Measurements from ENCODE around the gene TEX22.

TEX22 gene

DNA sequence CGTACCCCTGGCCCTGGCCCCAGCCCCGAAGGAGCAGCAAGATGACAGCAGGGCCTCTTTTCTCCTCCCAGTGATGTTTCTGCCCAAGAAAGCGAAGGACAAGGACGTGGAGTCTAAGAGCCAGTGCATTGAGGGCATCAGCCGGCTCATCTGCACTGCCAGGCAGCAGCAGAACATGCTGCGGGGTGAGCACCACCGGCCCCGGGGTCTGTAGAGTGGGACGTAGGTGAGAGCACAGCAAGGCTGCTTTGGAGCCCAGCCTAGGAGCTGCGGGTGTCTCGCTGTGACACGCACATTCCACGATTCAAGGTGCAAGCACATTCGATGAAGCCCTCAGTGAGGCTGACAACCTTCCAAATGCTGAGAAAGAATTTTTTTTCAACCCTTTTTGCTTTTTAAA lies 5.2 kb upstream of the TEX22 start:
- TF ChIP-seq, protein P1, sequence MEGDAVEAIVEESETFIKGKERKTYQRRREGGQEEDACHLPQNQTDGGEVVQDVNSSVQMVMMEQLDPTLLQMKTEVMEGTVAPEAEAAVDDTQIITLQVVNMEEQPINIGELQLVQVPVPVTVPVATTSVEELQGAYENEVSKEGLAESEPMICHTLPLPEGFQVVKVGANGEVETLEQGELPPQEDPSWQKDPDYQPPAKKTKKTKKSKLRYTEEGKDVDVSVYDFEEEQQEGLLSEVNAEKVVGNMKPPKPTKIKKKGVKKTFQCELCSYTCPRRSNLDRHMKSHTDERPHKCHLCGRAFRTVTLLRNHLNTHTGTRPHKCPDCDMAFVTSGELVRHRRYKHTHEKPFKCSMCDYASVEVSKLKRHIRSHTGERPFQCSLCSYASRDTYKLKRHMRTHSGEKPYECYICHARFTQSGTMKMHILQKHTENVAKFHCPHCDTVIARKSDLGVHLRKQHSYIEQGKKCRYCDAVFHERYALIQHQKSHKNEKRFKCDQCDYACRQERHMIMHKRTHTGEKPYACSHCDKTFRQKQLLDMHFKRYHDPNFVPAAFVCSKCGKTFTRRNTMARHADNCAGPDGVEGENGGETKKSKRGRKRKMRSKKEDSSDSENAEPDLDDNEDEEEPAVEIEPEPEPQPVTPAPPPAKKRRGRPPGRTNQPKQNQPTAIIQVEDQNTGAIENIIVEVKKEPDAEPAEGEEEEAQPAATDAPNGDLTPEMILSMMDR (conservative IDR thresholded peaks at IDR 0.05; ENCODE audit: control insufficient read depth, insufficient read depth, low read depth, low read length) = no peak
- no peak for DNase-seq (ENCODE audit: low read depth)
- no peak overlapping the region for H3K4me3 ChIP-seq (ENCODE audit: control insufficient read depth, low read depth, low read length)

DNA sequence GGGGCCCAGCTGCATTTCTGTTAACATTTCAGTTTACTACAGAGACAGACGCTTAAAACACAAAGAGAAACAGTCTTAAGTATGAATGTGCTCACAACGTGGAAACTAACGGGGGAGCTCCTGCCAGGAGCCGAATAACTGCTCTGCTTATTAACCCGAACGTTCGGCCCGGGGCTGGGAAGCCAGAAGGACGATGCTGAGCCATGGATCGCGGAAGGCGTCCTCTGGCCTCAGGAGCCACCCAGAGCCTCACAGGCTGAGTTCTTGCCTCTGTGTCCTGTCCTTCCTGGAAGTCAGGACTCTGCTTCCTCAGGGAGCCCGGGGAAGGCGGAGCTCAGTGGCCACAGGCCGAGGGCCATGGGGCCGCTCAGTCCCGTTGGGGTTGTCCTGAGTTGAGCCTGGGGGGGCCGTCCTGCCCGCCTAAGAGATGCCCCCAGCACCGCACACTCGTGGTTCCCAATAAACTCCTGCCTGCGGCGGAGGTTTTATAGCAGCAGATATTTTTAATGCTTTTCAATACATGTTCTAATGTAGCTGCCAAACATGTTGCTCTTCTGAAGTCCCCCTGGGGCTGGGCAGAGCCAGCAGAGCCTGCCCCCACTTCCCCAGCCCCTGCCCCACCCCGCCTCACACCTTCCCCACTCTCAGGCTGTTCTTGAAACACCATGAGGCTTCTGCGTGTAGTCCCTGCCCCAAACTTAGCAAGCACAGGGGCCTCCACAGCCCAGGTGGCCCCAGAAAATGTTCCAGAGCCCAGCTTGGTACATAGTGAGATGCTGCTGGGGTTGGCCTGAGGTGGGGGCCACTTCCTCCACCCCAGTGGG lies 3.4 kb upstream of the TEX22 start:
- H3K4me3 ChIP-seq (ENCODE audit: control insufficient read depth, low read depth, low read length) = no peak overlapping the region
- DNase-seq (ENCODE audit: low read depth) = no peak
- TF ChIP-seq, protein P1 (conservative IDR thresholded peaks at IDR 0.05; ENCODE audit: control insufficient read depth, insufficient read depth, low read depth, low read length) = no peak

- TF ChIP-seq, protein P1 (conservative IDR thresholded peaks at IDR 0.05; ENCODE audit: control insufficient read depth, insufficient read depth, low read depth, low read length) = no peak
- H3K4me3 ChIP-seq (ENCODE audit: control insufficient read depth, low read depth, low read length) = no peak overlapping the region
- DNase-seq (ENCODE audit: low read depth) = no peak
These were observed 2.8 kb upstream of the TEX22 start for GRCh38 chr14:105395538-105395854.

- DNase-seq (ENCODE audit: low read depth) = no peak
- TF ChIP-seq, protein P1 (conservative IDR thresholded peaks at IDR 0.05; ENCODE audit: control insufficient read depth, insufficient read depth, low read depth, low read length) = no peak
- peak overlapping the region; percentile 54 for H3K4me3 ChIP-seq (ENCODE audit: control insufficient read depth, low read depth, low read length)
These were observed 897 bp upstream of the TEX22 start for GRCh38 chr14:105397350-105397931.

- peak overlapping the region; percentile 54 for H3K4me3 ChIP-seq (ENCODE audit: control insufficient read depth, low read depth, low read length)
- DNase-seq (ENCODE audit: low read depth) = peak; percentile 21
- TF ChIP-seq, protein P1 (conservative IDR thresholded peaks at IDR 0.05; ENCODE audit: control insufficient read depth, insufficient read depth, low read depth, low read length) = no peak
These were observed 558 bp downstream of the TEX22 start for GRCh38 chr14:105398726-105399465.

GRCh38 chr14:105399466-105399775 lies 1.1 kb downstream of the TEX22 start:
- TF ChIP-seq, protein P1 (conservative IDR thresholded peaks at IDR 0.05; ENCODE audit: control insufficient read depth, insufficient read depth, low read depth, low read length) = no peak
- DNase-seq (ENCODE audit: low read depth) = no peak
- H3K4me3 ChIP-seq (ENCODE audit: control insufficient read depth, low read depth, low read length) = peak overlapping the region; percentile 54

Data from fibroblast of mammary gland (primary cell).